Measurements from ENCODE around the gene ZNF17. TPM values are rescaled to one million over a fixed set of nuclear protein-coding genes. Genes with fewer than 3 reads are reported as not detected.
"Not testable (repeated sequence)": the region's sequence is repeated elsewhere in the genome, so short reads cannot be mapped to it uniquely, and the experiment has no call there.

ZNF17 gene
- total RNA-seq (2014; rRNA removed) = 4.6 and 7.0 TPM in 2 replicates
- polyA plus RNA-seq (2012) = 2.0 TPM

DNA sequence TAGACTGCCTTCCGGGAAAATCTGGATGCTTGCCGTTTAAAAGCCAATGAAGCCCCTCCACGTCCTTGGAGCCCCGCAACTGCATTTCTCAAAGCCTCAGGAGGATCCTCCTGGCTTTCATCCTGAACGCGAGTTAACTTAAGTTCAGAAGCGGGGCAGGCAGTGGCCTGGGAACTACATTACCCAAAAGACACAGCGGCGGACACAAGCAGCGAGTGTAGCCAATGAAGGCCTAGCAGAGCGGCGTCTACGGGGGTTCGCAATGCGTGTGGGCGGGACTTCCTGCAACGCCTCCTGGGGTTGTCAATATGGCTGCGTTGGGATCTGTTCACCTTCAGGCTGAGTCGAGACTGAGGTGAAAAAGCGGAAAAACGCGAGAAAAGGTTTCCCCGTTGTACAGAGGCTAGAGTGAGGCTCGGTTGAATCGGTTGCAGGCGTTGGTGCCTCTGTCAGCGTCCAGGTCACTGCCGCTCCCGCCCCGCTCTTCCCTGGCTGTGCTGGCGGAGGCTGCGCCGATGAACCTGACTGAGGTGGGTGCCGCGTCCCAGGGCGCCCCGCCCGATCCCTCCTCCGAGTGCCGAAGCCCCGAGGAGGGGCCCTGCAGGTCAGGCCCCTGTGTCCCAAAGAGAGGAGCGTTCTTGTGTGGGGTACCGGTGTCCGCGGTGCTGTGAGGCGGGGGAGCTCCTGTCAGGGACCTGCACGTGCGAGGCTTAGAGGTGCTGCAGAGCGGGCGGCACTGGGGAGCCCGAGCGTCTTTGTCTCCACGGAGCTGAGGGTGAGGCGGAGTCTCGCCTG is at the start of gene ZNF17:
Gene ZNF17, plus strand, starts transcription at position 285 of the 795 bp plus-strand sequence. CDS start 2,455 bp downstream, outside the sequence.
- DNase-seq (ENCODE audit: low read depth) = peak; percentile 91

DNA sequence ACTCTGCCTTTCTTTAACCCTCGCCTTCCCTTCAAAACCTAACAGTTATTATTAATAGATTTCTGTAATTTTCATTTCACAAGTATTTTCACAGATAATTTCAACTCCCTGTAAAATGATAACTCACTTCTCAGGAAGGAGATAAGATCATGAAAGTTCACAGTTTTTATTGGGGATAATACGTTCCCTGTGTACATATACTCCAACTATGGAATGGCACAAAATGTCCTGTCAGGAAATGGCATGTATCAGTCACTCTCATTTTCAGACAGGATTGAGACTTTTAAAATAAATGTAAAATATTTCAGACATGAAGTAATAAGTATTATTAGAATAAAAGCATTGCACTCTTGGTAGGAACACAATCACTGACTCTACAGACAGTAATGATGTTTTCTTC is 48.5 kb upstream of the ZNF17 start:
- no peak for DNase-seq (ENCODE audit: low read depth)

DNA sequence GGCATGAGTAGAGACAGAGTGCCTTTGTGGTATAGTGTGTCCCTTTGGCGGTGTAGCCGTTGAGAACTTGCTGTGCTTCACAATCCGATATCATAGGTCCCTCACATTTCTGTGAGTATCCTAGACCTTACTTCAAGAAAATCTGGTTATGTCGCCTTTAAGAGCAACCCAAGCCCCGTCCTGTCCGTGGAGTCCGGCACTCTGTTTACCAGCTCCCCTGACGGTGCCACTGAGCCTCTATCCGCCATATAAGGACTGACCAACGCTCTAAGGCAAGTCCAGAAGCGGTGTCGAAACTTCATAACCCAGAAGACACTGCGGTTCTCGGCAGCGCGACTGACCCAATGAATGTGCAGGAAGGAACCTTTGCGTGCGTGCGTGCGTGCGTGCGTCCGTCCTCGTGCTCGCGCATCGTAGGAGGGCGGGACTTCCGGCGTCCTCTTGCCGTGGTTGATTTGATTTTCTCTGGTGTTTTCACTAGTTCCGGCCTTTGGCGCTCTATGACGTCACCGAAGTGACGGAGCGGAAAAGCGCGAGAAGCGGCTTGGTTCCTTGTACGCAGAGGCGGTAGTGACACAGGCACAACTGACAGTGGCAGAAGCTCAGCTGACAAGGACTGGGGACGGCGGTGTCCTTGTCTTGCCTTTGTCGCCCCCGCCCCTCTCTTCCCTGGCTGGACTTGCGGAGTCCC is 47.8 kb upstream of the ZNF17 start, which contains the start of the genes TRAPPC2B and ZNF547:
Gene TRAPPC2B, plus strand, starts transcription at position 555 of the 691 bp plus-strand sequence. CDS start 1,283 bp downstream, outside the sequence.
Gene ZNF547, plus strand, starts transcription at position 555 of the 691 bp plus-strand sequence. CDS start 5,005 bp downstream, outside the sequence.
- DNase-seq (ENCODE audit: low read depth) = peak; percentile 99

DNA sequence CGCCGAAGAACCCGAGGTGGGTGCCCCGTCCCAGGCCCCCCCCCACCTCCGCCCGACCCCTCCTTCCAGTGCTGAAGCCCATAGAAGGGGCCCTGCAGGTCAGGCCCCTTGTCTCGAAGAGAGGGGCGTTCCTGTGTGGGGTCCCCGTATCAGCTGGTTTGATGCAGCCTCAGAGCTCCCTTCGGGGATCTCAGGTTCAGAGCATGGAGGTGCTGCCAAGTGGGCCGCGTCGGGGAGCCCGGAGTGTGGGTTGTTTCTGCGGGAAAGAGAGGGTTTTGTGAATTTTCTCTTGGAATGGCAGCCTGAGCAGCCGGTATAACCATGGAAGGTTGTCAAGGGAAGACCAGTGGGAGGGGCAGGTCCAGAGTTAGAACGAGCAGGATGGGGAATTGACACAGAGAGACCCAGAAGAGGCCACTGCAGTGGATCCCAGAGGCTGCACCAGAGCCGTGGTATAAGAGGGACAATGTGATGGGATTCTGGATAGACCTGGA is 47.2 kb upstream of the ZNF17 start:
- DNase-seq (ENCODE audit: low read depth) = no peak

DNA sequence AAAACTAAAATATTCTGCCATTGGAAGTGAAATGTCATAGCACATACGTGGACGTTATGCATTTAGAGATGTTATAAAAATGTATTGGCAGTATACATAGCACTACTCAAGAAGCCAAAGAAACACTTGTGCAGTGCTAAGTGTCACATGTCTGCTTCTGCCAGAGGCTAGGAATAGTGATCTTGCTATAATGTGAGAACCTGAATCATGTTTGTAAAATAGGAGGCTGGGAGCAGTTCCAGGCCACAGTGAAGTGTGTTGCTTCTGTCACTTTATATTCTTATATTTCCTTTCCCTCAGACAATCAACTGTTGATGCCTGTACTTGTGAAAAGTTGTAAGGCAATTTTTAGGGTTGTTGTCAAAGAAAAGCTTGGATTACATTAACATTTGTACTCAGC is 44.2 kb upstream of the ZNF17 start:
- no peak for DNase-seq (ENCODE audit: low read depth)

DNA sequence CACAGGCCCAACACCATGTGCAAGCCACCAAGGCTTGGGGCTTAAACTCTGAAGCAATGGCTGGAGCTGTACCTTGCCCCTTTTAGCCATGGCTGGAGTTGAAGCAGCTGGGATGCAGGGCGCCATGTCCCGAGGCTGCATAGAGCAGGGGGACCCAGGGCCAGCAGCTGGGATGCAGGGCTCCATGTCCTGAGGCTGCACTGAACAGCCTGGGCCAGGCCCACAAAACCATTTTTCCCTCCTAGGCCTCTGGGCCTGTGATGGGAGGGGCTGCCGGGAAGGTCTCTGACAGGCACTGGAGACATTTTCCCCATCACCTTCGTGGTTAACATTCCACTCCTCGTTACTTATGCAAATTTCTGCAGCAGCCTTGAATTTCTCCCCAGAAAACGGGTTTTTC is 36.8 kb upstream of the ZNF17 start:
- no peak for DNase-seq (ENCODE audit: low read depth)

DNA sequence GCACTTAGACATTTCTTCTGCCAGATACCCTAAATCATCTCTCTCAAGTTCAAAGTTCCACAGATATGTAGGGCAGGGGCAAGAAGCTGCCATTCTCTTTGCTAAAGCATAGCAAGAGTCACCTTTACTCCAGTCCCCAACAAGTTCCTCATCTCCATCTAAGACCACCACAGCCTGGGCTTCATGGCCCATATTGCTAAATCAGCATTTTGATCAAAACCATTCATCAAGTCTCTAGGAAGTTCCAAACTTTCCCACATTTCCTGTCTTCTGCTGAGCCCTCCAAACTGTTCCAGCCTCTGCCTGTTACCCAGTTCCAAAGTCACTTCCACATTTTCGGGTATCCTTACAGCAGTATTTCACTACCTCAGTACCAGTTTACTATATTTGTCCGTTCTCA is 36.3 kb upstream of the ZNF17 start:
- not testable (repeated sequence) for DNase-seq (ENCODE audit: low read depth)

DNA sequence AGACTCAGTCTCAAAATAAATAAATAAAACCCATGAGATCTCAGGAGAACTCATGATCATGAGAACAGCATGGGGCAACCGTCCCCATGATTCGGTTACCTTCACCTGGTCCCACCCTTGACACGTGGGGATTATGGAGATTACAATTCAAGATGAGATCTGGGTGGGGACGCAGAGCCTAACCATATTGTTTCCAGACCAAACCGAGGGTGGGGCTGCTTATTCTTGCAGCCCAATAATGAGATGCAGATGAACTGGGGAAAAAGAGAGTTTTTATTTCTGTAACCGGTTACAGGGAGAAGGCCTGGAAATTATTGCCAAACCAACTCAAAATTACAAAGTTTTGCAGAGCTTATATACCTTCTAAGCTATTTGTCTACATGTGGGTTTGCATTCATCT is 34.8 kb upstream of the ZNF17 start:
- no peak for DNase-seq (ENCODE audit: low read depth)

DNA sequence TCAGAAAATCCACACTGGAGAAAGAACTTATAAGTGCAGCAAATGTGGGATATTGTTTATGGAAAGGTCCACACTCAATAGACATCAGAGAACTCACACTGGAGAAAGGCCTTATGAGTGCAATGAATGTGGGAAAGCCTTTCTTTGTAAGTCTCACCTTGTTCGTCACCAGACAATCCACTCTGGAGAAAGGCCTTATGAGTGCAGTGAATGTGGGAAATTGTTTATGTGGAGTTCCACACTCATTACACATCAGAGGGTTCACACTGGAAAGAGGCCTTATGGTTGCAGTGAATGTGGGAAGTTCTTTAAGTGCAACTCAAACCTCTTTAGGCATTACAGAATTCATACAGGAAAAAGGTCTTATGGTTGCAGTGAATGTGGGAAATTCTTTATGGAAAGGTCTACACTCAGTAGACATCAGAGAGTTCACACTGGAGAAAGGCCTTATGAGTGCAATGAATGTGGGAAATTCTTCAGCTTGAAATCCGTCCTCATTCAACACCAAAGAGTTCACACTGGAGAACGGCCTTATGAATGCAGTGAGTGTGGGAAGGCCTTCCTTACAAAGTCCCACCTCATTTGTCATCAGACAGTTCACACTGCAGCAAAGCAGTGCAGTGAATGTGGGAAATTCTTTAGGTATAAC is 33.3 kb upstream of the ZNF17 start:
- DNase-seq (ENCODE audit: low read depth) = no peak

DNA sequence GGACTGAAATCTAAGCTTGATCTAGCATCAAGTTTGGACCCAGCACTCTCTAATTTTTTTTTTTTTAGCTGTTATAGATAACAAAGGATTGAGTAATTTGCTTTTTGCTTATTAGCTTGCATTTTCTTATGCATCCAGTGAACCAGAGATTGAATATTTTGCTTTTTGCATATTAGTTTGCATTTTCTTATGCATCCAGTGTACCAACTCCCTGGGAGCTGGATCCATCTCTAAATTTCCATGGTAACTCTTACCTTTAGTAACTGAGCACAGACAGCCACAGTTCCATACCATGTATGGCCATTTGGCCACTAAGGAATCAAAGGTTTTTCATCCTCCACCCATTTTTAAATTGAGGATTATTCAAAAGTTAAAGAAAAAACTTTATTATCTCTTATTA is 30.0 kb upstream of the ZNF17 start:
- no peak for DNase-seq (ENCODE audit: low read depth)

DNA sequence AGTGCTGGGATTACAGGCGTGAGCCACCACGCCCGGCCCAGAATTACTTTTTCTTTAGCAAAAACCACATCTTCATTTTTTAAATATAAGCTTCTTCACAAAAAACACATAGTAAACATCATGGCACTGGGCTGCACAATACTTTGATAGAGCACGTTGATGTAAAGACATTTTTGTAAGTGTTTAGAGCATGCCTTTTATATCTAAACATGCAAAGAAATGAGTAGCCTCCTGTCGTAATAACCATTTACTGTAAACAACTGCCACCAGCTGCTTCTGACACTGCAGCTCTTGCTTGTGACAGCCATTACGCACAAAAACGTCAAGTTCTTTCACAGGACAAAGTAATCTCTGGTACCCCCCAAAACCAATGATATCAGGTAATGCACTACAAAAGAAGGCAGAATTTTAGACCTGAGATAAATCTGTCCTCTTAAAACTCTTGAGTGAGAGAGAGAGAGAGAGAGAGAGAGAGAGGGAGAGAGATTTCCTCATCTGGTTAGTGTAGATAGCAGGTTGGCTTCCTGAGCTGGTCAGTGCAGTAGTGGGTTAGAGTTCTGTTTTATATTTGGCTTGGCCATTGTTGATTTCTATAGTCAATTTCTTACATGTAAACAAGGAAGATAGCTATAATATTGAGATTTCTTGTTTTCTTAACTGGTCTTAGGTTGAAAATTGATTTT is 28.0 kb upstream of the ZNF17 start:
- DNase-seq (ENCODE audit: low read depth) = no peak

DNA sequence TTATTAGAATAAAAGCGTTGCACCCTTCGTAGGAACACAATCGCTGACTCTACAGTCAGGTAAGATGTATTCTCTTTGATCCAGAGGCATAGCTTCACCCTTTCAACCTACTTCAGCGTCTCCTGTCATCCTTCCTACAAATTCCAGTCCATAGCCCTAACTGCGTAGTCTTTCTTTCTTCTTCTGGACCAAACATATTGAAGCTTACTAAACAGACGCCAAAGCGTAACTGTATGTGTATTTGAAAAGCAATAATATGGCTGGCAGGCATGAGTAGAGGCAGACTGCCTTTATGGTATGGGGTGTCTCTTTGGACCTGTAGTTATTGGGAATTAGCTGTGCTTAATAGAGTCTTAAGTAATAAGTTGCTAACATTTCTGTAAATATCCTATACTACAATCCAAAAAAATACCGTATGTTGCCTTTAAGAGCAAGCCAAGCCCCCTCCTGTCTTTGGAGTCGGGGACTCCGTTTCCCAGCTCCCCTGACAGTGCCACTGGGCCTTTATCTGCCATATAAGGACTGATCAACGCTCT is 21.7 kb upstream of the ZNF17 start:
- no peak for DNase-seq (ENCODE audit: low read depth)

DNA sequence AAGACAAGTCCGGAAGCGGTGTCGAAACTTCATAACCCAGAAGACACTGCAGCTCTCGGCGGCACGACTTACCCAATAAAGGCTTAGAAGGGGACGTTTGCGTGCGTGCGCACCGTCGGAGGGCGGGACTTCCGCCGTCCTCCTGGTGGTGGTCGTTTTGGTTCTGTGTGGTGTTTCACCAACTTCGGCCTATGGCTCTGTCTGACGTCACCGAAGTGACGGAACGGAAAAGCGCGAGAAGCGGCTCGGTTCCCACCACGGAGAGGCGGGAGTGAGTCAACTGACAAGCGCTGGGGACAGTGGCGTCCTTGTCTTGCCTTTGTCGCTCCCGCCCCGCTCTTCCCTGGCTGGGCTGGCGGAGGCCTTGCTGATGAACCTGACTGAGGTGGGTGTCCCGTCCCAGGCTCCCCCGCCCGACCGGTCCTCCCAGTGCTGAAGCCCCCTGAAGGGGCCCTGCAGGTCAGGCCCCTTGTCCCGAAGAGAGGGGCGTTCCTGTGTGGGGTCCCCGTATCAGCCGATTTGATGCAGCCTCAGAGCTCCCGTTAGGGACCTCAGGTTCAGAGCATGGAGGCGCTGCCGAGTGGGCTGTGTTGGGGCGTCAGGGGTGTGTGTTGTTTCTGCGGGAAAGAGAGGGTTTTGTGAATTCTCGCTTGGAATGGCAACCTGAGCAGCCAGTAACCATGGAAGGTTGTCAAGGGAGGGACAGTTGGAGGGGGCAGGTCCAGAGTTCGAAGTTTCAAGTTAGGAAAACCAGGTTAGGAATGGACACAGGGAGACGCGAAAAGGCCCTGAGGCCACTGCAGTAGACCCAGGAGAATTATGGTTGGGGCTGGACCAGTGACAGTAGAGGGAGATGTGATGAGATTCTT is 21.0 kb upstream of the ZNF17 start, which contains the start of gene ZNF548:
Gene ZNF548, plus strand, starts transcription at position 125 of the 869 bp plus-strand sequence. Its CDS starts 246 bp downstream, at position 371.
- peak; percentile 99 for DNase-seq (ENCODE audit: low read depth)

DNA sequence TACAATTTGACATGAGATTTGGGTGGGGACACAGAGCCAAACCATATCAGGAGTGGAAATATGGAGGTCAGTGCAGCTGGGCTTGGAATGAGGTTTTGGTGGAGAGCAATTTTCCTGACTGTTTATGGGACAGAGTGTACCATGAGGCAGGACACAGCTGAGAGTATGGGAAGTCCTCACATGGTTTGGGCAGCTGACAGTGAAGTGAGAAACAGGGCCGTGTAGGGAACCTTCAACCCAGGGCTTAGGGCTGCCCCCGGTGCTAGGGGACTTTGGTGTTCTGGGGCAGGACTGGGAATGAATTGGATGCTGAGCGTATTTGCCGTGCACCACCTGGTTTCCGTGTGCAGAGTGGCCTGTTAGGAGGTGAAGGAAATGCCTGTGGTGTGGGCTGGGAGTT is 15.3 kb upstream of the ZNF17 start:
- no peak for DNase-seq (ENCODE audit: low read depth)

DNA sequence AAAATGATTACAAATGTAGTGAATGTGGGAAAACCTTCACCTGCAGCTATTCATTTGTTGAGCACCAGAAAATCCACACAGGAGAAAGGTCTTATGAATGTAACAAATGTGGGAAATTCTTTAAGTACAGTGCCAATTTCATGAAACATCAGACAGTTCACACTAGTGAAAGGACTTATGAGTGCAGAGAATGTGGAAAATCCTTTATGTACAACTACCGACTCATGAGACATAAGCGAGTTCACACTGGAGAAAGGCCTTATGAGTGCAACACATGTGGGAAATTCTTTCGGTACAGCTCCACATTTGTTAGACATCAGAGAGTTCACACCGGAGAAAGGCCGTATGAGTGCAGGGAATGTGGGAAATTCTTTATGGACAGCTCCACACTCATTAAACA is 12.1 kb upstream of the ZNF17 start:
- DNase-seq (ENCODE audit: low read depth) = no peak

DNA sequence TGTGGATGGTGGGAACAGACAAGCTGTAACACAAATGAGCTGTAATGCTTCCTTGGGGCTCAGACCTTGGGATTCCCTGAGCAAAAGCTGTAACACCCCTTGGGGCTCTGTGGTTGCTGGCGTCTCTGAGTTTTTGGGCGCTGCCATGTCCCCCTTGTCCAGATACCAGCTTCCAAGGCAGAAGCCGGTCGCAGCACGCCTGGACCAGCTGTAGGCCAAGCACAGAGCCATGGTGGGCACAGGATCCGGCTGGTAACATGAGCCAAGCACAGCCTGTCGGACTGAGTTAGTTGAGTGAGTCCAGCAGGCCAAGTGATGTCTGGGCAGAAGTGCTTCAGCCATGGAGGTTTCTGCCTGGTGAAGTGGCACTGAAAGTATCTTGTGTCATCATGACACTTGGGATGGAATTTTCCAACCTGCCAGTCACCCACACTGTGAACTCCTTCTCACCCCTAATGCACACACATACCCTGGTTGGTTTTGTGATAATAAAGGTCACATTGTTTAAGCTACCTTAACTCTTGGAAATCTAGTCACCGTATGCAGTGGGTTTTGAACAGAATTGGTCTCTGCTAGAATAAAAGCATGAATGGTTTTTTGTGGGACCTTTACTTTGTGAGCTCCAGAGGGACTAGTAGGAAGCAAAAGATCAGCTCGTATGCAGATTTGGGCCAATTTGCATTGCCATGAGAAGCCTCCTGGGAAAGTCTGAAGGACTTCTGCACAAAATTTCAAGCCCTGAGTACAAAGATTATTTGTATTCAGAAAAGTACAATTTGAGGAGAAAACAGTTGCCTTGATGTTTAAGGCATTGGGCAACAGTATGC is 7.0 kb upstream of the ZNF17 start:
- no peak for DNase-seq (ENCODE audit: low read depth)

DNA sequence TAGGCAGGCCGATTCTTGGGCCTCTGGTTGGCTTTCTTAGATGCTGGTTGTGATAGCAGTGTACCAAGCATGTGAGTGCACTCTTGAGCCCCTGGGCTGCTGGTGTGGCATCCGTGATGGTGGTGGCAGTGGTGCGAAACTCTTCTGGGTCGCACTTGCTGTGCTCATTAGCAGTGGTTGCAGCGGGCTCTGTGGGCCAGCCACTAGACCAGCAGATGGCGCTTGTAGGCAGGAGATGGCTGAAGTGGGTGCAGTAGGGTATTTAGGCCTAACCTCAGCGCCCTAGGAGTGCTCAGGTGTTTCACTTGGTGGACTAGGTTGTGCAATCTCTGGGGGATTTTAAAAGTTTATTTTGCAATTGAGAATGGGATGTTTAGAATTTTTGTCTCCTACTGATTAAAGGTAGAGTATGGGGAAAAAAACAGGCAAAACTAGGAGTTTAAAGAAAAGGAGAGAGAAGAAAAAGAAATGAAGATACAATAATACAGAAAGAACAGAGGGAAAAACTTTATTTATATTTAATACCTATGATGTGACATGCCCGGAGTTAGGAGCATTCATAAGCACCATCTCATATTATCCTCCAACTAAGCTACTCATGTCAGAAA is 4.3 kb upstream of the ZNF17 start:
- peak; percentile 48 for DNase-seq (ENCODE audit: low read depth)

DNA sequence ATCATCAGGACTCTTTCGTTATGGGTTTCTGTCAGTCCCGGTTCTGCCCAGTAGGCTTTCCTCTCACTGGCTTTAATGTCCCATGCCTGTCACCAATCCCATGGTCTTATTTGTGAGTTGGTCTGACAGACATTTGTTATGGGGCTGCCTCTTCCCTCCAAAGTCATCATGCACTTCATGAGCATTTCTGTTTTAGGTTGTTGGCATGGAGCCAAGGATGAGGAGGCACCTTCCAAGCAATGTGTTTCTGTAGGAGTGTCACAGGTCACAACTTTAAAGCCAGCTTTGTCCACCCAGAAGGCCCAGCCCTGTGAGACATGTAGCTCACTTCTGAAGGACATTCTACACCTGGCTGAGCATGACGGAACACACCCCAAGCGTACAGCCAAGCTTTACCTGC is 8.5 kb downstream of the ZNF17 start:
- DNase-seq (ENCODE audit: low read depth) = no peak

DNA sequence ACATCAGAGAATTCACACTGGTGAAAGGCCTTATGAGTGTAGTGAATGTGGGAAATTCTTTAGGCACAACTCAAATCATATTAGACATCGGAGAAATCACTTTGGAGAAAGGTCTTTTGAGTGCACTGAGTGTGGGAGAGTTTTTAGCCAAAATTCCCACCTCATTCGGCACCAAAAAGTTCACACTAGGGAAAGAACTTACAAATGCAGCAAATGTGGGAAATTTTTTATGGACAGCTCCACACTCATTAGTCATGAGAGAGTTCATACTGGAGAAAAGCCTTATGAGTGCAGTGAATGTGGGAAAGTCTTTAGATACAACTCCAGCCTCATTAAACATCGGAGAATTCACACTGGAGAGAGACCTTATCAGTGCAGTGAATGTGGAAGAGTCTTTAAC is 10.1 kb downstream of the ZNF17 start:
- no peak for DNase-seq (ENCODE audit: low read depth)
